Trophoblast cell (in vitro differentiated cells and primary cell): ENCODE data around the gene ST8SIA3. TPM values are rescaled to one million over a fixed set of nuclear protein-coding genes. Genes with fewer than 3 reads are reported as not detected.

Source experiments
- DNase-seq, 2 donors: peaks; one replicate each; pipeline ENCODE4 v3.0.0-alpha.2; 2016
- H2AFZ ChIP-seq: 2 replicates; pipeline ENCODE4 v1.6.1; 2013; ENCODE audit warnings: low read length, moderate library complexity, mild to moderate bottlenecking; ENCODE audit not compliant: insufficient read depth, poor library complexity
- H2AK5ac ChIP-seq: 2 replicates; pipeline ENCODE4 v1.6.1; 2013; ENCODE audit warnings: mild to moderate bottlenecking, low read length
- H2BK120ac ChIP-seq: 2 replicates; pipeline ENCODE4 v1.6.1; 2013; ENCODE audit warnings: low read length, mild to moderate bottlenecking, moderate library complexity; ENCODE audit not compliant: insufficient read depth, poor library complexity
- H2BK12ac ChIP-seq: 2 replicates; pipeline ENCODE4 v1.6.1; 2013; ENCODE audit warnings: mild to moderate bottlenecking, low read length, moderate library complexity
- H2BK5ac ChIP-seq: 2 replicates; pipeline ENCODE4 v1.6.1; 2013; ENCODE audit warnings: low read length, low read depth, moderate library complexity, mild to moderate bottlenecking; ENCODE audit not compliant: poor library complexity
- H3K14ac ChIP-seq: 2 replicates; pipeline ENCODE4 v1.6.1; 2013; ENCODE audit warnings: mild to moderate bottlenecking, low read length
- H3K18ac ChIP-seq: 2 replicates; pipeline ENCODE4 v1.6.1; 2013; ENCODE audit warnings: mild to moderate bottlenecking, low read length
- H3K23ac ChIP-seq: 2 replicates; pipeline ENCODE4 v1.6.1; 2013; ENCODE audit warnings: low read length
- H3K27ac ChIP-seq: 2 replicates; pipeline ENCODE4 v1.5.1; 2013; ENCODE audit warnings: low read depth, mild to moderate bottlenecking, inconsistent platforms, low read length, moderate library complexity
- H3K27me3 ChIP-seq: 2 replicates; pipeline ENCODE4 v1.6.1; 2013; ENCODE audit warnings: inconsistent platforms, mild to moderate bottlenecking, low read length, moderate library complexity; ENCODE audit not compliant: insufficient read depth
- H3K36me3 ChIP-seq, 2 experiments: 1 replicate in 1 of 2; 2 replicates in 1 of 2; pipeline ENCODE4 v1.6.1; 2013; ENCODE audit warnings: low read length in 2 of 2, mild to moderate bottlenecking in 2 of 2, moderate library complexity in 1 of 2; ENCODE audit not compliant: insufficient read depth in 2 of 2, control insufficient read depth in 1 of 2
- H3K4ac ChIP-seq: 2 replicates; pipeline ENCODE4 v1.6.1; 2013; ENCODE audit warnings: low read depth, mild to moderate bottlenecking, low read length, moderate library complexity
- H3K4me1 ChIP-seq, 2 experiments: 1 replicate in 1 of 2; 2 replicates in 1 of 2; pipeline ENCODE4 v1.6.1; 2013; ENCODE audit warnings: low read length in 2 of 2, mild to moderate bottlenecking in 2 of 2, moderate library complexity in 1 of 2; ENCODE audit not compliant: insufficient read depth in 2 of 2, control insufficient read depth in 1 of 2
- H3K4me2 ChIP-seq: 2 replicates; pipeline ENCODE4 v1.6.1; 2013; ENCODE audit warnings: inconsistent platforms, mild to moderate bottlenecking, low read length, moderate library complexity
- H3K4me3 ChIP-seq: 2 replicates; pipeline ENCODE4 v1.5.1; 2013; ENCODE audit warnings: mild to moderate bottlenecking, low read depth, low read length, inconsistent platforms
- H3K79me1 ChIP-seq: one replicate; pipeline ENCODE4 v1.6.1; 2013; ENCODE audit warnings: low read length
- H3K79me2 ChIP-seq: 2 replicates; pipeline ENCODE4 v1.6.1; 2013; ENCODE audit warnings: low read length, mild to moderate bottlenecking; ENCODE audit not compliant: control insufficient read depth, insufficient read depth, poor library complexity
- H3K9ac ChIP-seq: 2 replicates; pipeline ENCODE4 v1.6.1; 2013; ENCODE audit warnings: mild to moderate bottlenecking, low read length
- H3K9me3 ChIP-seq: 2 replicates; pipeline ENCODE4 v1.6.1; 2013; ENCODE audit warnings: low read depth, mild to moderate bottlenecking, control low read depth, inconsistent platforms, low read length; ENCODE audit not compliant: insufficient read depth
- H4K12ac ChIP-seq: 2 replicates; pipeline ENCODE4 v1.6.1; 2013; ENCODE audit warnings: low read depth, mild to moderate bottlenecking, low read length, moderate library complexity
- H4K8ac ChIP-seq: 2 replicates; pipeline ENCODE4 v1.6.1; 2013; ENCODE audit warnings: low read depth, mild to moderate bottlenecking, low read length, moderate library complexity
- H4K91ac ChIP-seq: one replicate; pipeline ENCODE4 v1.6.1; 2013; ENCODE audit warnings: low read depth, mild to moderate bottlenecking, low read length, moderate library complexity
- WGBS: extraction: QIAGEN DNeasy Blood & Tissue Kit; methylation state at CpG from one replicate; pipeline ENCODE4 v1.1.7; 2013; ENCODE audit warnings: missing lambda C conversion rate; ENCODE audit not compliant: insufficient read length, insufficient coverage; ENCODE audit errors: extremely low coverage; 5-methylcytosine and 5-hydroxymethylcytosine counted together
- polyA plus RNA-seq: library from polyadenylated mRNA; stranded (reverse); fragments of 200-250 nt; gene quantifications from 2 replicates; pipeline ENCODE4 v1.2.3, GENCODE V29; 2013

The ST8SIA3 gene
- polyA plus RNA-seq: not detected in 2 replicates

GRCh38 chr18:57352271-57352701, at the start of gene ST8SIA3:
ST8SIA3 (plus strand) TSS chr18:57352557; CDS start chr18:57352847, 290 bp downstream.
- Histone ChIP-seq H4K91ac (no peak within 1 kb of the TSS), H3K36me3 (no peaks in the 10 kb centered on the region), H2BK120ac (no peak within 1 kb of the TSS), H3K79me2 (no peaks in the 10 kb centered on the region), H4K12ac (no peak within 1 kb of the TSS), H3K27me3 (peaks cover 29% of the 10 kb centered on the region), H3K4ac (no peak within 1 kb of the TSS), H3K9ac (peak within 1 kb of the TSS; percentile 40), H2AFZ (no peak within 1 kb of the TSS), H3K18ac (no peak within 1 kb of the TSS), H3K4me2 (peak within 1 kb of the TSS; percentile 78), H3K79me1 (no peaks in the 10 kb centered on the region), H4K8ac (no peak within 1 kb of the TSS), H2AK5ac (no peak within 1 kb of the TSS), H3K23ac (no peak within 1 kb of the TSS), H3K4me3 (no peak within 1 kb of the TSS), H3K27ac (no peak within 1 kb of the TSS), H3K9me3 (no peaks in the 10 kb centered on the region), H2BK5ac (no peak within 1 kb of the TSS), H2BK12ac (no peak within 1 kb of the TSS), H3K4me1 (peaks cover 8 to 9% of the 10 kb centered on the region in 2 experiments), H3K14ac (no peak within 1 kb of the TSS)
- no peak for DNase-seq
- WGBS: no CpG with 5 or more reads among the region's 38 CpGs

- H2BK12ac ChIP-seq: no peak overlapping the region
- H3K4ac ChIP-seq: no peak overlapping the region
- H3K9ac ChIP-seq: no peak overlapping the region
- no peak overlapping the region for H2AFZ ChIP-seq
- no peak overlapping the region for H2AK5ac ChIP-seq
- no peak overlapping the region for H3K27ac ChIP-seq
- no peaks in the 10 kb centered on the region for H3K9me3 ChIP-seq
- no peaks in the 10 kb centered on the region for H3K27me3 ChIP-seq
- WGBS: no CpG with 5 or more reads among the region's 4 CpGs
- no peaks in the 10 kb centered on the region for H3K4me1 ChIP-seq
- H3K4me2 ChIP-seq: no peak overlapping the region
- H2BK5ac ChIP-seq: no peak overlapping the region
- H4K91ac ChIP-seq: no peak overlapping the region
- H3K18ac ChIP-seq: no peak overlapping the region
- H3K4me3 ChIP-seq: no peak overlapping the region
- H3K79me2 ChIP-seq: no peaks in the 10 kb centered on the region
- no peak overlapping the region for H3K23ac ChIP-seq
- DNase-seq: no peak
- no peak overlapping the region for H2BK120ac ChIP-seq
- H3K14ac ChIP-seq: no peak overlapping the region
- H4K12ac ChIP-seq: no peak overlapping the region
- H3K79me1 ChIP-seq: no peaks in the 10 kb centered on the region
- no peak overlapping the region for H4K8ac ChIP-seq
- H3K36me3 ChIP-seq: no peaks in the 10 kb centered on the region
Observed at GRCh38 chr18:57311472-57311871, 40.9 kb upstream of the ST8SIA3 start.

- H3K9me3 ChIP-seq: no peaks in the 10 kb centered on the region
- H3K4me1 ChIP-seq: no peaks in the 10 kb centered on the region
- H3K36me3 ChIP-seq: no peaks in the 10 kb centered on the region
- no peaks in the 10 kb centered on the region for H3K27me3 ChIP-seq
- H3K4me3 ChIP-seq: no peak overlapping the region
- H3K79me1 ChIP-seq: no peaks in the 10 kb centered on the region
- WGBS: no CpG with 5 or more reads among the region's 3 CpGs
- no peak overlapping the region for H2BK5ac ChIP-seq
- no peak overlapping the region for H2AK5ac ChIP-seq
- no peak for DNase-seq
- no peak overlapping the region for H3K14ac ChIP-seq
- H3K27ac ChIP-seq: no peak overlapping the region
- H2BK120ac ChIP-seq: no peak overlapping the region
- no peak overlapping the region for H4K12ac ChIP-seq
- H3K4me2 ChIP-seq: no peak overlapping the region
- no peak overlapping the region for H2BK12ac ChIP-seq
- no peak overlapping the region for H4K91ac ChIP-seq
- H4K8ac ChIP-seq: no peak overlapping the region
- H2AFZ ChIP-seq: no peak overlapping the region
- H3K18ac ChIP-seq: no peak overlapping the region
- H3K9ac ChIP-seq: no peak overlapping the region
- no peak overlapping the region for H3K23ac ChIP-seq
- H3K4ac ChIP-seq: no peak overlapping the region
- no peaks in the 10 kb centered on the region for H3K79me2 ChIP-seq
Observed at GRCh38 chr18:57312346-57313144, 39.8 kb upstream of the ST8SIA3 start.

- no peaks in the 10 kb centered on the region for H3K79me1 ChIP-seq
- no peak overlapping the region for H2BK5ac ChIP-seq
- H3K14ac ChIP-seq: no peak overlapping the region
- no peak overlapping the region for H3K23ac ChIP-seq
- H3K9ac ChIP-seq: no peak overlapping the region
- H3K27ac ChIP-seq: no peak overlapping the region
- H3K4me3 ChIP-seq: no peak overlapping the region
- no peak overlapping the region for H4K8ac ChIP-seq
- no peak overlapping the region for H3K4me2 ChIP-seq
- H3K9me3 ChIP-seq: no peaks in the 10 kb centered on the region
- no peak overlapping the region for H2BK12ac ChIP-seq
- no peaks in the 10 kb centered on the region for H3K27me3 ChIP-seq
- H2AK5ac ChIP-seq: no peak overlapping the region
- no peak for DNase-seq
- H3K4me1 ChIP-seq: no peaks in the 10 kb centered on the region
- no peak overlapping the region for H3K18ac ChIP-seq
- H2BK120ac ChIP-seq: no peak overlapping the region
- no CpG with 5 or more reads among the region's 2 CpGs for WGBS
- no peak overlapping the region for H4K91ac ChIP-seq
- H3K36me3 ChIP-seq: no peaks in the 10 kb centered on the region
- no peak overlapping the region for H2AFZ ChIP-seq
- H4K12ac ChIP-seq: no peak overlapping the region
- no peaks in the 10 kb centered on the region for H3K79me2 ChIP-seq
- no peak overlapping the region for H3K4ac ChIP-seq
Observed at GRCh38 chr18:57320603-57321002, 31.8 kb upstream of the ST8SIA3 start.
